GM18870 (cell line): ENCODE data around the gene CHPT1.
"Not testable (repeated sequence)": the region's sequence is repeated elsewhere in the genome, so short reads cannot be mapped to it uniquely, and the experiment has no call there.

Experiments
- ATAC-seq: cut with Tn5 transposase; IDR thresholded peaks from one replicate; pipeline ENCODE4 v1.9.1; 2021; ENCODE audit warnings: moderate library complexity; ENCODE audit not compliant: unreplicated experiment

Gene CHPT1

DNA sequence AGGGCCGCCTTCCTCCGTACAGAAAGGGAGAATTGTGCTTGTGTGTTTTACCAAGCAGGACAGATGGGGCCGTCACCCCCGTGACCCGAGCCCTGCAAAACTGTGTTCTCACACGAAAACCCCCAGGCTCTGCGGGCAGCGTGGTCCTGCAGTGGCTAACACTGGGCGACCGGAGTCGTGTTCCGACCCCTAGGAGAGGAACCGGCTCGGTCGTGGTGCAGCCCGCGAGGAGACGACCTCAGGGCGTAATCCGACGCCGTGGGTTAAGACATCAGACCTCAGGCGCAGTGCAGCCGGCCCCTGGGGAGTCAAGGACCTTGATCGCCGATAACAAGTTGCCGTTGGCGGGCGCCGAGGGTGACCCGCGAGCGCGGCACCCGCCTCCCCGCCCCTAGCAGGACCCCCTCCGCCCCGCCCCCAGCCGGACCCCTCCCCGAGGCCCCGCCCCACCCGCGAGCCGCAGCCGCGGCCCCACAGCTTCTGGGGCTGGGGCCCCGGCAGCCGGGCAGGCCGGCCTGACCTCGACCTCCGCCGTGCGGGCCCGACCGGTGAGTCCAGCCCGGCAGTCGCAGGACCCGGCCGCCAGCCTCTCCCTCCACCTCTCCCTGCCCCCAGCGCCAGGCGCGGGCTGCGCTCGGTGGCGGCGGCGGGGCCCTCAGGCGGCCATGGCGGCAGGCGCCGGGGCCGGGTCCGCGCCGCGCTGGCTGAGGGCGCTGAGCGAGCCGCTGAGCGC is at the start of gene CHPT1:
CHPT1 (plus strand) TSS at position 444 of the 733 bp plus-strand sequence; CDS start at position 666, 222 bp downstream.
- peak; percentile 50 for ATAC-seq

DNA sequence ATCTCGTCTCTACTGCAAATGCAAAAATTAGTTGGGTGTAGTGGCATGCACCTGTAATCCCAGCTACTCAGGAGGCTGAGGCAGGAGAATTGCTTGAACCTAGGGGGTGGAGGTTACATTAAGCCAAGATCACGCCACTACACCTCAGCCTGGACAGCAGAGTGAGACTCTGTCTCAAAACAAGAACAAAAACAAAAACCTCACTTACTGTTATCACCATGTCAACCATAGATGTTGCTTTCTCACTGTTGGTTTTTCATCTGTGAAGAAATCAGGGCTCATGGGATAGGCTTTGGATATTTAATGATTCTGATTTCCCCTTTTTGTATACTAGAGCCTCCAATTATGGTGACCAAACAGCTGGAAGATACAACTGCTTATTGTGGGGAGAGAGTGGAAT is 49.7 kb upstream of the CHPT1 start:
- ATAC-seq: no peak

GRCh38 chr12:101648195-101648594 is 49.2 kb upstream of the CHPT1 start:
- no peak for ATAC-seq

DNA sequence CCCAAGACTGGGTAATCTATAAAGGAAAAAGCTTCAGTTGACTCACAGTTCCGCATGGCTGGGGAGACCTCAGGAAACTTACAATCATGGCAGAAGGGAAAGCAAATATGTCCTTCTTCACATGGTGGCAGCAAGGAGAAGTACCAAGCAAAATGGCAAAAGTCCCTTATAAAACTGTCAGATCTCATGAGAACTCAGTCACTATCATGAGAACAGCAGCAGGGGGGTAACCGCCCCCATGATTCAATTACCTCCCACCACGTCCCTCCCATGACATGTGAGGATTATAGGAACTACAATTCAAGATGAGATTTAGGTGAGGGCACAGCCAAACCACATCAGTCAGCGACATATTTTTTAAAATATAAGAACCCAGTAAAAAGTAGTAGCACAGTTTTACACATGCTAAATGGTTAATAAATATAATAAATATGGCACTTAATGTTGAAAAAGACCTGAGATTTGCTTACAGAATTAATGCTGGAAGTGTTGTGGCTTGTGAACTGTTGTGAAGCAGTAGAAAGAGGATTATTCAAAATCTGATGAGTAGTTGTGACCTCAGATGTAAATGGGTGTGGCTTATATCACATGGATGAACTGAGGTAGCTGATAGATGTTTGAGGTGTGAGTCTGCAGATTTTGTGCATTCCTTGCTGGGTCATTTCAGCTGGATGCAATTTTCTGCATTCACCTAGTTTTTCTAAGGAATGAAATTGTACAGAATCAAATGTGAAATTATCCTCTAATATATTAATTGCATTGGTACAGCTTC is 46.9 kb upstream of the CHPT1 start:
- no peak for ATAC-seq

GRCh38 chr12:101653030-101653429 is 44.4 kb upstream of the CHPT1 start:
- ATAC-seq: no peak

- ATAC-seq: no peak
Observed at GRCh38 chr12:101653503-101653902, 43.9 kb upstream of the CHPT1 start.

GRCh38 chr12:101654442-101654841 is 43.0 kb upstream of the CHPT1 start:
- no peak for ATAC-seq

GRCh38 chr12:101655393-101655792 is 42.0 kb upstream of the CHPT1 start:
- no peak for ATAC-seq

DNA sequence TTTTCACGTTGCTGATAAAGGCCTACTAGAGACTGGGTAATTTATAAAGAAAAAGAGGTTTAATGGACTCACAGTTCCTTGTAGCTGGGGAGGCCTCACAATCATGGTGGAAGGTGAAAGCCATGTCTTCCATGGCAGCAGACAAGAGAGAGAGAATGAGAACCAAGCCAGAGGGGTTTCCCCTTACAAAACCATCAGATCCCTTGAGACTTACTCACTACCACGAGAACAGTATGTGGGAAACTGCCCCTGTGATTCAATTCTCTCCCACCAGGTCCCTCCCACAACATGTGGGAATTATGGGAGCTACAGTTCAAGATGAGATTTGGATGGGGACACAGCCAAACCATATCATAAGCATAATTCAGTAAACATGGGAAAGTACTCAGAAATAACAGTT is 36.8 kb upstream of the CHPT1 start:
- ATAC-seq: not testable (repeated sequence)

- ATAC-seq: no peak
Observed at GRCh38 chr12:101663298-101663697, 34.1 kb upstream of the CHPT1 start.

DNA sequence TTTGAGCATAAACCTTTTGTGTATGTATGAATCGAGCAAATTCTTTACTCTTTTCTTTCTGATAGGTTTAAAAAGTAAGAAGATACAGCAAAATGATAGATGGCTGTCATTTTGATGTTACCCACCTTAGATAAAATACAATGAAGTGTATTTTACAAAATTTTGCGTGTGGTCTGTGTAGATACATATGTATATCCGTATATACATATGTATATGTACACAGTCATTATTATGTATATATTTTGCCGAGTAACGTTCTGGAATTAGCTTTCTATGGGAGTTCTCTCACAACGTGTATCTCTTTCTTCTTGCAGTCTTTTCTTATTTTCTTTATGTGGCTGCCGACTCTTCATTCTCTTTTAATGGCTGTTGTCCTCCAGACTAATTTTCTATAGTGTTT is 32.4 kb upstream of the CHPT1 start:
- no peak for ATAC-seq

- no peak for ATAC-seq
Observed at GRCh38 chr12:101666052-101666728, 31.2 kb upstream of the CHPT1 start.

DNA sequence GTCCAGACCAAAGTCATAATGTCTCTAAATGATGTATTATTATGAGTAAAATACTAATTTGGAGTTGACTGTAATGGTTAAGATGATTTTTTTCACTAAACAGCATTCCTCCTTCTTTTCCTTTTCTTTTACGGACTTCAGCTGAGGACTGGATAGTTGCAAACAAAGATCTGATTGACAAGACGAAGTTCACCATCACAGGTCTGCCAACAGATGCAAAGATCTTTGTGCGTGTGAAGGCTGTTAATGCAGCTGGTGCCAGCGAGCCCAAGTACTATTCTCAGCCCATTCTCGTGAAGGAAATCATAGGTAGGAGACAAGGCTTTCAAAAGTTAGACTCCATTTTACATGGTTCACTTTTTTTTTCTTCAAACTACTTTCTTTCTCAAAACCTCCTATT is 29.8 kb upstream of the CHPT1 start:
- ATAC-seq: no peak

GRCh38 chr12:101670007-101670671 is 27.3 kb upstream of the CHPT1 start:
- ATAC-seq: no peak

DNA sequence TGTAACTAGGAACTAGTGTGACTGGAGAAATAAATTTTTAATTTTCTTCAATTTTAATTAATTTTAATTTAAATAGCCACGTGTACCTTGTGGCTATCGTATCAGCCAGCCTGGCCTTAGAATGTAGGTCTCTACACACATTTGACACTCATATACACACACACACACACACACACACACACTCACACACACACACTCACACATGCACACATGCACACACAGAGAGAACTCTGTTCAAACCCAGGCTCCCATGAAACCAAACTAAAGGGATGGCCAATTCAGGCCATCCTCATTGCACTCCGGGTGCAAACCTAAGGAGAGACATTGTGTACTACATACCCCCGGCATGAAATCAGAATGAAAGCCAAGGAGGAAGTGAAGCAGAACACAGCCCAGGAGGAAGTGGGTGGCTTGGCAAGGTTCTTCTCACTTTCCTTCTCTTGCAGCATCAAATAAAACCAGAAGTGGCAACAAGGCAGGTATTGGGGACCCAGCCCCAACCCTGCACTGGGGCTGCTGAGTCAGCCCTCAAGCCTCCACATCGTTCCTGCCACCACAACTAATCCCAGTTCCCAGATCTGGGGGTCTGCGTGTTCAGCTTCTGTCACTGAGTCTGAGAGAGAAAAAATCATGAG is 26.2 kb upstream of the CHPT1 start:
- ATAC-seq: peak; percentile 91

DNA sequence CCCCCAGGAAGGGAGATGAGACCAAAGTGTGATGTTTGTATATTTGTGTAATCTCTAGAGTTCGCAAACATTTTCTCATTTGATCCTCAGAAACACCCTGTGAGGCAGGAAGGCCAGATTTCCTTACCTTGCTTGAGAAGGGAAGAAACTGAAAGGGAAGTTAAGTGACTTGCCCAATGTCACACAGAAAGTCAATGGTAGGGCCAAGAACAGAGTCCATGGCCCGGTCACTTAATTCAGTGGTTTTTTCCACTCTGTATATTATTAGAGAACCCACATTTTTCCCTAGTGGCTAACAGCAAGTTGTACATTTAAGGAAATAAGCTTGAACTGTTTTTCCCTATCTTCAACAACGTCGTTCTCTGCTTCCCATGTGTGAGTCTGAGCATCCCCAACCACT is 25.6 kb upstream of the CHPT1 start:
- peak; percentile 15 for ATAC-seq

GRCh38 chr12:101675555-101675954 is 21.9 kb upstream of the CHPT1 start:
- no peak for ATAC-seq

DNA sequence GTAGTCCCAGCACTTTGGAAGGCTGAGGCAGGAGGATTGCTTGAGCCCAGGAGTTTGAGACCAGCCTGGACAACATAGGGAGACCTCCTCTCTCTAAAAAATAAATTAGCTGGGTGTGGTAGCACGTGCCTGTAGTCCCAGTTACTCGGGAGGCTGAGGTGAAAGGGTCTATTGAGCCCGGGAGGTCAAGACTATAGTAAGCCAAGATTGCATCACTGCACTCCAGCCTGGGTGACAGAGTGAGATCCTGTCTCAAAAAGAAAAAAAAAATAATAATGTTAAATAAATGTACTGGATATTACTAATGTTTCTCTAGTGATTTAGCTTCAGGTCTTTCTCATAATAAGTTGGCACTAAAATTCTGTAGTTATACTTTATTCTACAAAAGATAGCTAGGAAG is 20.9 kb upstream of the CHPT1 start:
- ATAC-seq: not testable (repeated sequence)

DNA sequence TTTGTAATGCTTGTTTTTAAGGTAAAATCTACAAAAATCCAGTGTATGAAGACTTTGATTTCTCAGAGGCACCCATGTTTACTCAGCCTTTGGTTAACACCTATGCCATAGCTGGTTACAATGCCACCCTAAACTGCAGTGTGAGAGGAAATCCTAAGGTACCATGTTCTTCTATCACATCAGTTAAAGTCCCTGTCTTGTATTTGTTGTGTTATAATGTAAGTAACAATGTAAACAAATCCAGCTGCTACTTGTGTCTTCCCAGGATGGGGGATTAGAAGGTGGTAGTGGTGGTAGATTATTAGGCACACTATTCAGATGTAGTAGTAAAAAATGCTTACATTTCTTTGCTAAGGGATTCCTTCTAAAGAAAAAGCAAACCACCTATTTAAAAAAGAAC is 19.4 kb upstream of the CHPT1 start:
- ATAC-seq: no peak

GRCh38 chr12:101680240-101680639 is 17.2 kb upstream of the CHPT1 start:
- no peak for ATAC-seq

- ATAC-seq: no peak
Observed at GRCh38 chr12:101680647-101681046, 16.8 kb upstream of the CHPT1 start.
